Epithelial cell of proximal tubule (primary cell): Measurements from ENCODE around the gene HPS1. TPM values are rescaled to one million over a fixed set of nuclear protein-coding genes. Genes with fewer than 3 reads are reported as not detected.

Experiments used
- DNase-seq: peaks from one replicate; pipeline ENCODE4 v3.0.0-alpha.2; 2011; ENCODE audit warnings: low read depth
- H3K4me3 ChIP-seq: 2 replicates; pipeline ENCODE4 v1.5.1; 2011; ENCODE audit warnings: low read depth, mild to moderate bottlenecking, low read length
- CTCF ChIP-seq: conservative IDR thresholded peaks from 2 replicates; pipeline ENCODE4 v1.5.1; 2012; ENCODE audit warnings: low read depth, mild to moderate bottlenecking, low read length
- total RNA-seq: library from RNA; depleted of rRNA; stranded (reverse); fragments of >200 nt; gene quantifications from 2 replicates; pipeline ENCODE4 v1.2.3, GENCODE V29; 2015

Gene HPS1
- total RNA-seq, 1 donor from 2014 or later = 29.2 TPM

GRCh38 chr10:98399784-98400183 lies 47.0 kb downstream of the HPS1 start:
- TF ChIP-seq CTCF = no peak
- DNase-seq = no peak

GRCh38 chr10:98397089-98397600 lies 49.6 kb downstream of the HPS1 start:
- no peak for TF ChIP-seq CTCF
- no peak for DNase-seq

More at GRCh38 chr10:98399784-98400183, 47.0 kb downstream of the HPS1 start:
- no peak overlapping the region for H3K4me3 ChIP-seq

GRCh38 chr10:98396096-98397063 lies 50.4 kb downstream of the HPS1 start:
- TF ChIP-seq CTCF = no peak
- no peak for DNase-seq
- H3K4me3 ChIP-seq = no peak overlapping the region

More at GRCh38 chr10:98397089-98397600, 49.6 kb downstream of the HPS1 start:
- no peak overlapping the region for H3K4me3 ChIP-seq

GRCh38 chr10:98394851-98395440 lies 51.8 kb downstream of the HPS1 start:
- DNase-seq = no peak
- TF ChIP-seq CTCF = no peak

GRCh38 chr10:98391578-98391991 lies 55.1 kb downstream of the HPS1 start:
- no peak for DNase-seq
- no peak overlapping the region for H3K4me3 ChIP-seq
- no peak for TF ChIP-seq CTCF

More at GRCh38 chr10:98394851-98395440, 51.8 kb downstream of the HPS1 start:
- no peak overlapping the region for H3K4me3 ChIP-seq

GRCh38 chr10:98391065-98391464 lies 55.7 kb downstream of the HPS1 start:
- TF ChIP-seq CTCF = no peak
- H3K4me3 ChIP-seq = no peak overlapping the region
- DNase-seq = no peak
